ENCODE data around the gene IRX6. TPM values are rescaled to one million over a fixed set of nuclear protein-coding genes. Genes with fewer than 3 reads are reported as not detected.

IRX6 gene
- not detected in 2 replicates for total RNA-seq

DNA sequence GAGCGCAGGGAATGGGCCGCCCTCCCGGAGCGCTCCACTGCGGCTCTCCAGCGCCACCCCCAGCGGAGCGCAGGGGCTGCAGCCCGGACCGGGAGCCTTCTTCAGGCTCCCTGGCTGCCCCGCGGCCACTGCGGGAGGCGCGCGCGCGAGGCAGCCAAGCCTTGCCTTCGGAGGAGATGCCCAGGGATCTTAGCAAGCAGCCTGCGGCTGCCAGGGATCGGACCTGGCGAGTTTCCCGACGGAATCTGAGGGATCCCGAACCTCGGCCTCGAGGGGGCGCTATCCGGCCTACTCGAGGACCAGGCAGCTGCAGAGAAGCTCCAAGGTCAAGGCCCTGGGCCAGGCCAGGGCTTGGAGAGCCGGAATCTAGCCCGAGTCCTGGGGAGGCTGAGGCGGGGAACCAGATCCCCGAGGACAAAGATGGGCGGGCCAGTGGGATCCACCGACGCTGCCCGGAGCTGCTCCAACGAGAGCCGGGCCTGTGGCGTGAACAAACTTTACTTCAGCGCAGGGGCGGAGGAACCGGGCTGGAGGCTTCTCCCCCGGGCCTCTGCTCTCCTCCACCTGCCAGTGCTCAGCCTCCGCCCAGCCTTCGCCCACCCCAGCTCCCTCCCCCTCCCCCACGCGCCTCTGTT is at the start of gene IRX6:
Gene IRX6, plus strand, starts transcription at position 567 of the 635 bp plus-strand sequence. CDS start 889 bp downstream, outside the sequence.

Other genes with a start within 250 kb of the IRX6 start
- 2.1 and 29.1 TPM in 2 replicates for gene MMP2, start 155.0 kb downstream of the IRX6 start, total RNA-seq
- 12.0 and 17.4 TPM in 2 replicates for gene LPCAT2, start 184.9 kb downstream of the IRX6 start, total RNA-seq
- 14.7 and 87.5 TPM in 2 replicates for gene CAPNS2, start 242.5 kb downstream of the IRX6 start, total RNA-seq